Fibroblast of lung (primary cell): Measurements from ENCODE around the gene MYMK. TPM values are rescaled to one million over a fixed set of nuclear protein-coding genes. Genes with fewer than 3 reads are reported as not detected.

Experiments used
- DNase-seq, 2 donors: peaks; one replicate each; pipeline versions ENCODE4 v3.0.0 to v3.0.0-alpha.2; 2010; ENCODE audit warnings: low read depth in 2 of 2
- H2AFZ ChIP-seq: 2 replicates; pipeline ENCODE4 v1.5.1; 2012; ENCODE audit warnings: low read length, control low read depth, inconsistent platforms
- H3K27ac ChIP-seq: 2 replicates; pipeline ENCODE4 v1.5.1; 2011; ENCODE audit warnings: low read length, control low read depth; ENCODE audit not compliant: insufficient read depth
- H3K27me3 ChIP-seq: 2 replicates; pipeline ENCODE4 v1.5.1; 2011; ENCODE audit warnings: mild to moderate bottlenecking, low read length; ENCODE audit not compliant: control insufficient read depth, insufficient read depth
- H3K36me3 ChIP-seq: 2 replicates; pipeline ENCODE4 v1.5.1; 2011; ENCODE audit warnings: low read length; ENCODE audit not compliant: control insufficient read depth, insufficient read depth
- H3K4me1 ChIP-seq: 2 replicates; pipeline ENCODE4 v1.5.1; 2011; ENCODE audit warnings: low read length; ENCODE audit not compliant: control insufficient read depth, insufficient read depth; ENCODE audit errors: extremely low read depth
- H3K4me2 ChIP-seq: 2 replicates; pipeline ENCODE4 v1.5.1; 2011; ENCODE audit warnings: low read length, control low read depth; ENCODE audit not compliant: insufficient read depth; ENCODE audit errors: extremely low read depth
- H3K4me3 ChIP-seq, 4 experiments: fragments of 200-600 bp in 1 of 4; sonication (generic) in 1 of 4; replicated peaks in 1 of 4; 2 replicates each; pipeline ENCODE4 v1.5.1; 2011 to 2016; ENCODE audit warnings: low read length in 4 of 4, low read depth in 3 of 4, mild to moderate bottlenecking in 3 of 4, control low read depth in 2 of 4, inconsistent platforms in 1 of 4, mixed read lengths in 1 of 4; ENCODE audit not compliant: insufficient read depth in 1 of 4; ENCODE audit errors: control extremely low read depth in 1 of 4
- H3K79me2 ChIP-seq: 2 replicates; pipeline ENCODE4 v1.5.1; 2012; ENCODE audit warnings: mild to moderate bottlenecking, low read length, inconsistent platforms; ENCODE audit not compliant: control insufficient read depth, insufficient read depth
- H3K9ac ChIP-seq: 2 replicates; pipeline ENCODE4 v1.5.1; 2011; ENCODE audit warnings: mild to moderate bottlenecking, low read length, control low read depth; ENCODE audit not compliant: insufficient read depth
- H3K9me3 ChIP-seq: 2 replicates; pipeline ENCODE4 v1.5.1; 2012; ENCODE audit warnings: low read depth, low read length; ENCODE audit not compliant: control insufficient read depth, insufficient read depth
- H4K20me1 ChIP-seq: 2 replicates; pipeline ENCODE4 v1.5.1; 2011; ENCODE audit warnings: low read length; ENCODE audit not compliant: control insufficient read depth, insufficient read depth; ENCODE audit errors: extremely low read depth
- EZH2 ChIP-seq: IDR thresholded peaks from 2 replicates; pipeline ENCODE4 v1.5.1; 2012; ENCODE audit warnings: low read length, control low read depth, mild to moderate bottlenecking; ENCODE audit errors: missing control alignments
- polyA plus RNA-seq, 2 donors: library from polyadenylated mRNA; depleted of rRNA in 1 of 2; stranded (reverse) in 1 of 2; unstranded in 1 of 2; fragments of >200 nt; gene quantifications; 2 replicates each; pipeline ENCODE4 v1.2.1, GENCODE V29; 2011 to 2012; ENCODE audit warnings: missing spikeins in 1 of 2
- total RNA-seq: library from RNA; depleted of rRNA; stranded (reverse); fragments of >200 nt; gene quantifications from 2 replicates; pipeline ENCODE4 v1.2.1, GENCODE V29; 2014
- TF ChIP-seq, protein P1 (sequence below), 2 donors: IDR thresholded peaks in 1 of 2; conservative IDR thresholded peaks in 1 of 2; 1 replicate in 1 of 2; 2 replicates in 1 of 2; pipeline ENCODE4 v1.5.1; 2011 to 2012; ENCODE audit warnings: low read length in 2 of 2, control low read depth in 1 of 2, inconsistent platforms in 1 of 2, low read depth in 1 of 2, mild to moderate bottlenecking in 1 of 2

MYMK gene
- total and polyA plus RNA-seq, 2 donors (not counting 1 experiment from before 2014, with no cell fraction given) = not detected

DNA sequence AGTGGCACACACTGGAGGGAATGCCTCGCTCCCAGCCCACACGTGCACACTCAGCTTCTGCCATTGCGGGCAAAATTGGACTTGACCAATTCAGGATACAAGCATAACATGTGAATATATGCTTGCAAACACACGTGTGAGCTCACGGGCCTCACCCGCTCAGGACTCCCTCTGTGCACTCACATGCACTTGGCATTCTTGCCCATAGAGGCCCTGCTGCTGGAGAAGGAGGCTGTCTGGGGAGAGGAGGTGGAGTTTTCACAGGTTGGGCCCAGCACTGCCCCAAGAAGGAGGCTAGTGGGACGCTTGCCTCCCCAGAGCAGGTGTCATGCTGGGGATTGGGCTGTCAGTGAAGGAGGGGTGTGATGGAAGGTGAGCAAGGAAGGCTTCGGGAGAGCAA lies 1.7 kb downstream of the MYMK start:
- TF ChIP-seq, protein P1, sequence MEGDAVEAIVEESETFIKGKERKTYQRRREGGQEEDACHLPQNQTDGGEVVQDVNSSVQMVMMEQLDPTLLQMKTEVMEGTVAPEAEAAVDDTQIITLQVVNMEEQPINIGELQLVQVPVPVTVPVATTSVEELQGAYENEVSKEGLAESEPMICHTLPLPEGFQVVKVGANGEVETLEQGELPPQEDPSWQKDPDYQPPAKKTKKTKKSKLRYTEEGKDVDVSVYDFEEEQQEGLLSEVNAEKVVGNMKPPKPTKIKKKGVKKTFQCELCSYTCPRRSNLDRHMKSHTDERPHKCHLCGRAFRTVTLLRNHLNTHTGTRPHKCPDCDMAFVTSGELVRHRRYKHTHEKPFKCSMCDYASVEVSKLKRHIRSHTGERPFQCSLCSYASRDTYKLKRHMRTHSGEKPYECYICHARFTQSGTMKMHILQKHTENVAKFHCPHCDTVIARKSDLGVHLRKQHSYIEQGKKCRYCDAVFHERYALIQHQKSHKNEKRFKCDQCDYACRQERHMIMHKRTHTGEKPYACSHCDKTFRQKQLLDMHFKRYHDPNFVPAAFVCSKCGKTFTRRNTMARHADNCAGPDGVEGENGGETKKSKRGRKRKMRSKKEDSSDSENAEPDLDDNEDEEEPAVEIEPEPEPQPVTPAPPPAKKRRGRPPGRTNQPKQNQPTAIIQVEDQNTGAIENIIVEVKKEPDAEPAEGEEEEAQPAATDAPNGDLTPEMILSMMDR (conservative IDR thresholded peaks at IDR 0.05 in 1 of 2, IDR thresholded peaks at IDR 0.05 in 1 of 2; ENCODE audit: low read depth in 1 of 2, low read length in 2 of 2) = no peak
- TF ChIP-seq EZH2 = no peak
- Histone ChIP-seq H3K27ac (no peak overlapping the region), H3K79me2 (no peaks in the 10 kb centered on the region), H3K36me3 (no peaks in the 10 kb centered on the region), H2AFZ (no peak overlapping the region), H3K4me2 (no peak overlapping the region), H3K4me1 (no peaks in the 10 kb centered on the region), H4K20me1 (no peaks in the 10 kb centered on the region), H3K9ac (no peak overlapping the region), H3K9me3 (no peaks in the 10 kb centered on the region), H3K4me3 (no peak overlapping the region), H3K27me3 (peaks cover 31% of the 10 kb centered on the region)
- no peak for DNase-seq

DNA sequence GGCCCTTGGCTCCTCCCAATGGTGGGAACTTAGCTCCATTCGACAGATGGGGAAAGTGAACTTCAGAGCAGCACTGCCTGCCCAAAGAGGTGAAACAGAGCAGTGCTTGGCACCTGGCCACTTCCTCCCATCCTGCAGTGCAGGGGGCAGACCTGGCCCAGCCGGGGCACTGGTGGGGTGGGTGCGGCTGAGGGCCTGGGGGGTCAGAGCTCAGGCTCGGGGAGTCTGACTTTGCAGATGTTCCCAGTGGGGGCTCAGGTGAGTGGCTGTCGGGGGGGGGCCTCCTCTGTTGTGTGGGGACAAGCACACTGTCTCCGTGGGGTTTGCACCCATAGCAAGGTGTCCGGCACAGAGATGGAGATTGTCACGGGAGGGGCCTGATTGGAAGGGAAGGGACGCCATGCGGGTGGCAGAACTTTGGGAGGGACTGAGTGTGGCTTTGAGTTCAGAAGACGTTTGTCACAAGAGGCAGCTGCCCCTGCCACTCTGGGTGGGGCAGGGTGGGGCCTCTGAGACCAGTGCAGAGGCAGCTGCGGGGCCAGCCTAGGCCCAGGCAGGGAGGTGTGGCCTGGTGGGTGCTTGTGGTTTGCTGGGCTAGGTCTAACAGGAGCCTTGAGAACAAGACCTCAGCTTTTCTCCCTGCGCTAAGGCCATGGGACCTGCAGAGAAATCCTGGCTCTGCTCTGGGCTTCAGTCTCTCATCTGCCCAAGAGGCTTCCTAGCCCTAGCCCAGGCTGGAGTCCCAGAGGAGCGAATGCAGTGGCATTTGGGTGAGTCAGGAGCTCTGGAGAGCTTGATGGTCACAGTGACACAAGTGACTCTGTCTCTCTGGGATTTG lies 2.5 kb downstream of the MYMK start:
- no peaks in the 10 kb centered on the region for H3K4me1 ChIP-seq
- no peak for DNase-seq
- no peak overlapping the region for H3K27ac ChIP-seq
- H3K4me2 ChIP-seq = no peak overlapping the region
- TF ChIP-seq, protein P1 (conservative IDR thresholded peaks at IDR 0.05 in 1 of 2, IDR thresholded peaks at IDR 0.05 in 1 of 2; ENCODE audit: low read depth in 1 of 2, low read length in 2 of 2) = no peak
- no peak for TF ChIP-seq EZH2
- no peak overlapping the region for H3K4me3 ChIP-seq
- H2AFZ ChIP-seq = no peak overlapping the region
- H3K79me2 ChIP-seq = no peaks in the 10 kb centered on the region
- H3K27me3 ChIP-seq = peaks cover 22% of the 10 kb centered on the region
- no peaks in the 10 kb centered on the region for H4K20me1 ChIP-seq
- H3K9me3 ChIP-seq = no peaks in the 10 kb centered on the region
- H3K36me3 ChIP-seq = no peaks in the 10 kb centered on the region
- H3K9ac ChIP-seq = no peak overlapping the region

DNA sequence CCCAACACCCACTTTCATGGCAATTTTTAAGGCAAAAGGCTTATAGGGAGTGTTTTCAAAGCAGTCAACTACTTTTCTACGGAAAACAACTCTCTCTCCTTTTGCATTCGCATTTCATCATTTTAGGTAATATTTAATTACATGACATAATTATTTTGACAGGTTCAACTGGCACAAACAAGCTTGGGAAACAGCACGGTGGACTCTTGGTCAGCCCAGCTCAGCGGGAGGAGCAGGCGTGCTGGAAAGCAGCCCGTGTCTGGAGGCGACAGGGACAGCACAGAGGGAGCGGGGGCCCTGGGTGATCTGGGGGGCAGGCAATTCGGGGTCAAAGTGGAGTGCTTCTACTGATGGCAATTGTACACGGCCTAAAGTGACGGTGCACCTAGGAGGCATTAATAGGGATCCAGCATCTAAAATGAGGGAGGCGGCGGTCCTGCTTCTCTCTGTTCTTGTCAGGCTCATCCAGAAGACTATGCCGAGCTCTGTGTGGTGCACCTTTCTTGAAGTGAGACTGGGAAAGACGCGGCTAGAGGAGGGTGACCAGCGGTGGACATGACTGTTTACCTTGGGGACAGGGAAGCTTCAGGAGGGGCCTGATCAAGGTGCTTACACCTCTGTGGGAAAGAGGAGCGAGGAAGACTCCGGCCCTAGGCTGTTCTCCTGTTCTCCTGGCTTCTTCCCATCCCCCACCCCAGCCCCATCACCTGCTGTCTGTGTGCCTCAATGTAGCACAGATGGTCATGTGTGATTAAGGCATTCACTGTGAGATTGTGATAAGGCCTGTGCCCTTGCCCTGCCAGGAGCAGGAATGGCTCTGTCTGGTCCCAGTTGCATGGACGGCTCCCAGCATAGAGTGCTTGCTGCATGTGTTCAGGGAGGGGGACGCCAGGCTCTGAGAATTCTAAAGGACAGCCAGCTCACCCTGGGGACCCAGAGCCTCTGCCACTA lies 3.4 kb downstream of the MYMK start:
- Histone ChIP-seq H3K27ac (no peak overlapping the region), H3K79me2 (no peaks in the 10 kb centered on the region), H4K20me1 (no peaks in the 10 kb centered on the region), H3K4me1 (no peaks in the 10 kb centered on the region), H3K9me3 (no peaks in the 10 kb centered on the region), H3K4me2 (no peak overlapping the region), H3K36me3 (no peaks in the 10 kb centered on the region), H2AFZ (no peak overlapping the region), H3K9ac (no peak overlapping the region), H3K27me3 (peaks cover 13% of the 10 kb centered on the region), H3K4me3 (no peak overlapping the region)
- DNase-seq = no peak
- TF ChIP-seq, protein P1 (conservative IDR thresholded peaks at IDR 0.05 in 1 of 2, IDR thresholded peaks at IDR 0.05 in 1 of 2; ENCODE audit: low read depth in 1 of 2, low read length in 2 of 2) = no peak
- TF ChIP-seq EZH2 = no peak
